Common myeloid progenitor, CD34-positive (primary cell): Measurements from ENCODE around the gene RAI1.
A peak's percentile ranks its signal among the peaks of the same experiment; 100 is the strongest.

Experiments used
- CTCF ChIA-PET: fragments of 350-600 bp; sonication (Branson Sonifier 250); formaldehyde crosslinking; loops from one replicate; lab custom pipeline; 2021; ENCODE audit warnings: antibody characterized with exemption; lab: Charles Lee
- POLR2A ChIA-PET: fragments of 350-600 bp; sonication (Branson Sonifier 250); formaldehyde crosslinking; loops from one replicate; lab custom pipeline; 2021; ENCODE audit warnings: antibody characterized with exemption; lab: Charles Lee
- DNase-seq, 3 donors: peaks; one replicate each; pipeline versions ENCODE4 v3.0.0 to v3.0.0-alpha.2; 2013
- H3K27ac ChIP-seq, 2 experiments: 1 replicate in 1 of 2; 2 replicates in 1 of 2; pipeline ENCODE4 v1.7.0; 2013; ENCODE audit warnings: inconsistent platforms in 2 of 2, low read length in 2 of 2, mild to moderate bottlenecking in 2 of 2, low read depth in 1 of 2, moderate library complexity in 1 of 2; ENCODE audit not compliant: severe bottlenecking in 2 of 2, insufficient read depth in 1 of 2, poor library complexity in 1 of 2
- H3K27me3 ChIP-seq, 5 experiments: replicated peaks in 2 of 5; 1 replicate in 3 of 5; 2 replicates in 2 of 5; pipeline versions ENCODE4 v1.6.1 to v1.7.0; 2013; ENCODE audit warnings: low read length in 4 of 5, mild to moderate bottlenecking in 2 of 5, moderate library complexity in 2 of 5, inconsistent platforms in 1 of 5; ENCODE audit not compliant: insufficient read depth in 5 of 5, control insufficient read depth in 4 of 5
- H3K36me3 ChIP-seq, 4 experiments: 1 replicate in 2 of 4; 2 replicates in 2 of 4; pipeline versions ENCODE4 v1.6.1 to v1.7.0; 2013; ENCODE audit warnings: low read length in 3 of 4, control low read depth in 1 of 4, mild to moderate bottlenecking in 1 of 4; ENCODE audit not compliant: control insufficient read depth in 4 of 4, insufficient read depth in 4 of 4
- H3K4me1 ChIP-seq, 4 experiments: 1 replicate in 3 of 4; 2 replicates in 1 of 4; pipeline versions ENCODE4 v1.6.1 to v1.7.1; 2013; ENCODE audit warnings: low read length in 3 of 4, mild to moderate bottlenecking in 3 of 4, control low read depth in 1 of 4, inconsistent platforms in 1 of 4, moderate library complexity in 1 of 4; ENCODE audit not compliant: control insufficient read depth in 4 of 4, insufficient read depth in 4 of 4; ENCODE audit errors: control extremely low read depth in 1 of 4
- H3K4me3 ChIP-seq, 7 experiments: 1 replicate in 4 of 7; 2 replicates in 3 of 7; pipeline versions ENCODE4 v1.5.1 to v1.7.0; 2013; ENCODE audit warnings: mild to moderate bottlenecking in 7 of 7, low read length in 6 of 7, moderate library complexity in 6 of 7, inconsistent platforms in 2 of 7, low read depth in 2 of 7, control low read depth in 1 of 7; ENCODE audit not compliant: insufficient read depth in 4 of 7, control insufficient read depth in 1 of 7; ENCODE audit errors: extremely low read depth in 1 of 7
- H3K9me3 ChIP-seq, 5 experiments: 1 replicate in 4 of 5; 2 replicates in 1 of 5; pipeline versions ENCODE4 v1.6.1 to v1.7.1; 2013; ENCODE audit warnings: low read length in 4 of 5, mild to moderate bottlenecking in 2 of 5, inconsistent platforms in 1 of 5, low read depth in 1 of 5, moderate library complexity in 1 of 5; ENCODE audit not compliant: control insufficient read depth in 4 of 5, insufficient read depth in 2 of 5; ENCODE audit errors: control extremely low read depth in 1 of 5
- WGBS: methylation state at CpG from one replicate; pipeline ENCODE4 v1.1.5; 2013; ENCODE audit not compliant: insufficient coverage; 5-methylcytosine and 5-hydroxymethylcytosine counted together

Gene RAI1

DNA sequence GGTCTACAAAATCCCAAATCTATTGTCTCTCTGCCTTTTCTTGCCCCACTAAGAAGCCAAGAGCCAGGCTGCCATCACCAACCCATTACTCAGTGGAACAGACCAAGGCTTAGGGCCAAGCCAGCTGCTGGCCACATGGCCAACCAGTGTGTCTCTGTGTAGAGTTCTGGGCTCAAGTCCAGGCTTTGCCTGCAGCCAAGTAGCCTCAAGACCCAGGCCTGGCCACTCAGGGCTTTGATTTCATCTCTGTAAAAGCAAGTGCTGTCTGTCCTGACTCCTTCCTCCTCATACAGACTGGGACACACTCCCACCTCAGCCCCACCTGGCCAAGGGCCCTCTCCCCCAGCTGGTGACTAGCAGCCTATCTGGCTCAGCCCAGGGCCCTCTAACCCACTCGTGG, 140.9 kb downstream of the RAI1 start:
- H3K36me3 ChIP-seq, result peaks cover 4 to 43% (median 22%) of the 10 kb centered on the region in 4 experiments
- DNase-seq, result no peak
- ChIA-PET POLR2A (interaction anchor here (1.0 to 1.8 kb wide), 2 partner anchors 14 to 16 kb away, joined by 3 to 7 read pairs; partner anchors contain the start of gene SREBF1), CTCF (interaction anchor here (0.8 to 3.2 kb wide), 7 partner anchors 8 to 38 kb away, joined by 3 to 23 read pairs (median 4); partner anchors contain the start of gene SREBF1)
- H3K27ac ChIP-seq, result no peak overlapping the region
- H3K9me3 ChIP-seq, result no peaks in the 10 kb centered on the region
- H3K4me1 ChIP-seq, result peaks cover 6 to 78% (median 52%) of the 10 kb centered on the region in 4 experiments
- peak overlapping the region in 2 of 7 experiments; percentile 69 to 77 for H3K4me3 ChIP-seq
- H3K27me3 ChIP-seq, result no peaks in the 10 kb centered on the region
- WGBS, result 100% methylated on average over 1 of the region's 1 CpG

DNA sequence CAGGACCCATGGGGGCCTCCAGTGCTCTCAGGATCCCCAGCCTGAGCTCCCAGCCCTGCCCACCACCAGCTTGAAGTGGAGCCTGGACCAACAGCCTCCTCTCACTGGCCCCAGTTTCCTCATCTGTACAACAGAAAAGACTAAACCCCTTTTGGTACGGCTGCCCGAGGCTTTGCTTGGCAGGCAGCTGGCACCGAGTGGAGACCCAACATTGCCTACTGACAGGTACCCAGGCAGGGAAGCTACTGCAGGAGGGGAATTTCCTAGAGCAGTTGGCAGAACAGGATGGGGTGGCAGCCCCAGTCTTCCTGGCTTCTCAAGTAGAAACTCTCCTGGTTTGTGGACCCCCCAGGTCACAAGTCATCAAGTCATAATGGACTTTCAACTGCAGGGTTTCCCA, 141.4 kb downstream of the RAI1 start:
- Histone ChIP-seq H3K4me1 (peaks cover 6 to 83% (median 53%) of the 10 kb centered on the region in 4 experiments), H3K27me3 (no peaks in the 10 kb centered on the region), H3K36me3 (peaks cover 4 to 40% (median 19%) of the 10 kb centered on the region in 4 experiments), H3K27ac (peak overlapping the region in 1 of 2 experiments; percentile 59), H3K4me3 (peak overlapping the region in 6 of 7 experiments; percentile 57 to 77 (median 70)), H3K9me3 (no peaks in the 10 kb centered on the region)
- POLR2A ChIA-PET, result interaction anchor here (1.0 to 1.8 kb wide), 3 partner anchors 14 to 18 kb away, joined by 3 to 7 read pairs (median 4); partner anchors contain the start of gene SREBF1
- whole genome bisulfite sequencing, result 39% methylated on average over 3 of the region's 3 CpGs
- no peak for DNase-seq
- CTCF ChIA-PET, result interaction anchor here (1.2 to 3.2 kb wide), 6 partner anchors 8 to 38 kb away, joined by 3 to 23 read pairs (median 4); partner anchors contain the start of gene SREBF1

DNA sequence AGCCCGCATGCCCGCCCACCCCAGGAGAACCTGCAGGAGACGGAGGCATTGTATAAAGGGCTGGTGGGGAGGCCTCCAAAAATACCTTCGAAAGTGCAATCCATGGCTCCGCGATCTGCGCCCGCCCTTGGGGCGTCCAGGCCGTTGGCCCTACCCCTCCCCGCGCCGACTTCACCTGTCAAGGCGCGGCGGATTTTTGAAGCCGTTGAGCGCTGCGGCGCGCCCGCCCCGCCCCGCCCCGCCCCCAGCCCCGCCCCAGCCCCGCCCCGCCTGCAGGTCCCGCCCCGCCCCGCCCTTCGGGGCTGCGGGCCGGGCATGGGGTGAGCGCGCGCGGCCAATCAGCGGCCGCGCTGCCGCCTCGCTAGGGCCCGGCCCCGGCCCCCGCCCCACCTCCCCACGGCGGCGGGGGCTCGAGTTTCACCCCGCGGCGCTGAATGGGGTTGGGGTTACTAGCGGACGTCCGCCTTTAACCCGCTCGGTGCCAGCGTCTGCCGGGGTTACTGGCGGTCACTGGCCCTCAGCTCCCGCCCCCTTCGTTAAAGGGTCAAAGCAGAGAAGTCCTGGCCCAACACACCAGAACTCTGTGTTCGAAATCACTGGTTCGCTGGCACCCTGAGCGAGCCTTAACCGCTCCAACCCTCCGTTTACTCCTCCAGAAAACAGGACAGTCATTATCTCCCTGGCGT, 142.3 kb downstream of the RAI1 start:
- Histone ChIP-seq H3K4me3 (peak overlapping the region; percentile 31 to 77 (median 69)), H3K9me3 (no peaks in the 10 kb centered on the region), H3K36me3 (peaks cover 1 to 34% (median 18%) of the 10 kb centered on the region in 4 experiments), H3K27me3 (no peaks in the 10 kb centered on the region), H3K4me1 (peaks cover 6 to 89% (median 53%) of the 10 kb centered on the region in 4 experiments), H3K27ac (peak overlapping the region in 1 of 2 experiments; percentile 76)
- ChIA-PET CTCF (interaction anchor here (1.6 to 1.7 kb wide), 3 partner anchors 12 to 37 kb away, joined by 3 to 5 read pairs (median 4); no protein-coding TSS in a partner anchor), POLR2A (interaction anchor here (0.6 to 3.0 kb wide), 4 partner anchors 10 to 17 kb away, joined by 3 to 21 read pairs (median 8); partner anchors contain the start of gene SREBF1)
- peak; percentile 72 to 86 (median 84) for DNase-seq
- WGBS, result 2% methylated on average over 30 of the region's 69 CpGs

DNA sequence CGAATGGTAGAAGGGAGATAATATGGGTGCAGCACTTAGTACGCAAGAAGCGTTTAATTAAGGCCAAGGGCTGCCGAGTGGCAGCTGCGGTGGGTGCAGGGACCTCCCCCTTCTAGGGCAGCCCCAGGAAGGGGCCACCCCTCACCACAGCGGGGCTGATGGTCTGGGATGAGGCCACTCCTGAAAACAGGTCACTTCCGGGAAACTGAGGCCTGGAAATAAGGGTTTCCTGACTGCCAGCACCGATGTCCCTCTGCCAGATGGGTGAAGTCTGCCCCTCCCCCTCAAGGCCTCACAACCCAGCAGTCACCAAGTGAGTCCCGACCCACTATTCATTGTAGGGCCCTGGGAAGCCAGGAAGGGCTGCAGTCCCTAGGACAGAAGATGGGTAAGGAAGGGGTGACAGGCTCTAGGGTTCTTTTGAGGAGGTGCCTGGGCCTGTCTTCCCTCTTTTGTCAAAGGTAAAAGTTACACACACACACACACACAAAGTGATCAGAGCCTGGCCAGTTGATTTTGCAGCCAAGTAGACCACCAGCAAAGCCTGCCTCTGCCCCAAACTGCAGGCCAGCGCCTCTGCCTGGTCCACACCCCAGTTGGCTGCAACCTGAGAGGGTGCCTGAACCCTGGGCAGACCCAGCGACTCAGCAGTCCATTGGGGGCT, 143.0 kb downstream of the RAI1 start:
- no peaks in the 10 kb centered on the region for H3K27me3 ChIP-seq
- ChIA-PET POLR2A (interaction anchor here (0.8 to 3.0 kb wide), 4 partner anchors 12 to 16 kb away, joined by 3 to 21 read pairs (median 4); partner anchors contain the start of gene SREBF1), CTCF (interaction anchor here (1.6 to 1.7 kb wide), 2 partner anchors 12 to 24 kb away, joined by 3 to 4 read pairs; no protein-coding TSS in a partner anchor)
- H3K36me3 ChIP-seq, result peaks cover 0 to 29% (median 12%) of the 10 kb centered on the region in 4 experiments
- no peaks in the 10 kb centered on the region for H3K9me3 ChIP-seq
- H3K4me1 ChIP-seq, result peaks cover 6 to 89% (median 53%) of the 10 kb centered on the region in 4 experiments
- no peak for DNase-seq
- WGBS, result 27% methylated on average over 9 of the region's 11 CpGs
- peak overlapping the region in 1 of 2 experiments; percentile 76 for H3K27ac ChIP-seq
- peak overlapping the region; percentile 16 to 72 (median 47) for H3K4me3 ChIP-seq

DNA sequence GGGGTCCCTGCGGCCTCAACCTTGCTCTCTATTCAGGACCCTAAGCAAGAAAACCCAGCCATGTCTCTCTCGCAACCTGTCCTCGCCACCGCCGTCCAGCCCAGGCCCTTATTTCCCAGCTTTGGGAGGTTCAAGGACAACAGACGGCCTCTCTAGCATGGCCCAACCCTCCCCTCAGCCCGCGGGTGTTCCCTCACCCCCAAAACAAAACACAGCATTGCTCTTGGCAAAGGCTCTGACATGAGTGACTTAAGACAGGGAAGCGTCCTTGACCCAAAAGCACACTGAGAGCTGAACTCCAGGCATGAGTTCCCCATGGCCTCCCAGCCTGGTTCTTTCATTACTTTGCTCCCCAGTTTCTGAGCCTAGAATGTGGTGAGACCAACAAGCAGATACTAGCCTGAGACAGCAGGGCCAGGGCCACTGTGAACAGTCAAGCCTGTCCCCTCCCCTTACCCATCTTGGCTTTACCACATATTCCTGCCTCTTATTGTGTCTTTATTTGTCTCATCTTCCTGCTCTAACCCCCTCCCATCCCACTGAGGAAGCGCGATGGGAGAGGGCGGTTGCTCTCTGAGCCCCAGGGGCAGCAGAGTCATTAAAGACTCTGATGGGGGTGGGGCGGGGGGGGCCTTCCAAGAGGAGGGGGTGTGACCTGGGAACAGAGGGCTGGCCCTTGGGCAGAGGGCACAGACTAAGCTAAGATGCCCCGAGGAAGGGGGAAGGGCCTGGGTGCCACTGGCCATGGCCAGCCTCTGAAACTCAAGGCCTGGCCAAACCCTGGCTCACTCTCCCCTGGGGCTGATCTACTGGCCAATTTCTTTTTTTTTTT, 143.7 kb downstream of the RAI1 start:
- H3K4me1 ChIP-seq, result peaks cover 6 to 82% (median 52%) of the 10 kb centered on the region in 4 experiments
- H3K4me3 ChIP-seq, result peak overlapping the region in 2 of 7 experiments; percentile 30 to 66
- ChIA-PET POLR2A (interaction anchor here (2.2 to 3.0 kb wide), 2 partner anchors 11 to 15 kb away, joined by 5 to 21 read pairs; partner anchors contain the start of gene SREBF1), CTCF (interaction anchor here (0.7 to 4.7 kb wide), 6 partner anchors 9 to 37 kb away, joined by 3 to 12 read pairs (median 4); no protein-coding TSS in a partner anchor)
- WGBS, result 84% methylated on average over 11 of the region's 14 CpGs
- no peaks in the 10 kb centered on the region for H3K9me3 ChIP-seq
- H3K36me3 ChIP-seq, result peaks cover 0 to 28% (median 10%) of the 10 kb centered on the region in 4 experiments
- no peak for DNase-seq
- no peaks in the 10 kb centered on the region for H3K27me3 ChIP-seq
- peak overlapping the region in 1 of 2 experiments; percentile 76 for H3K27ac ChIP-seq

DNA sequence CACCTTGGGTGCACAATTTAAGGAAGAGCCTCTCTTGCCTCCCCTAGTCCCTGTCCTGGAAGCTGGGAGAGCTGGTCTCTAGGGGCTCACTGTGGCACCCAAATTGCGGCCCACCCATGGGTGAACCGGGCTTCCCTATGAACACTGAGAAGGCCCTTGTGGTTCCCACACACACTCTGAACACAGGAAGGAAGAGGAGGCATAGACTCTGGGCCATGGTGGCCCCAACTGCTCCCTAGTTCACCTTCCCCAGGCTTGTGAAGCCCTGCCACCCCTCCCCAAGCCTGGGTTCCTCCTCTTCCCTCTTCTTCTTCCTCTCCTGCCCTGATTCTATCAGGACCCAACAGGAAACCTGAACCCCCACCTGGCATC, 145.1 kb downstream of the RAI1 start:
- CTCF ChIA-PET, result interaction anchor here (0.7 to 4.7 kb wide), 5 partner anchors 10 to 147 kb away, joined by 3 to 12 read pairs (median 6); partner anchors contain the start of gene SREBF1
- no peaks in the 10 kb centered on the region for H3K27me3 ChIP-seq
- peaks cover 6 to 69% (median 52%) of the 10 kb centered on the region in 4 experiments for H3K4me1 ChIP-seq
- no peak overlapping the region for H3K27ac ChIP-seq
- no peaks in the 10 kb centered on the region for H3K9me3 ChIP-seq
- no peak for DNase-seq
- peak overlapping the region in 1 of 7 experiments; percentile 5 for H3K4me3 ChIP-seq
- POLR2A ChIA-PET, result interaction anchor here (1.1 to 3.0 kb wide), 4 partner anchors 10 to 14 kb away, joined by 3 to 21 read pairs (median 6); partner anchors contain the start of gene SREBF1
- H3K36me3 ChIP-seq, result peaks cover 0 to 29% (median 6%) of the 10 kb centered on the region in 4 experiments
- 6% methylated on average over 2 of the region's 2 CpGs for WGBS
